ENCODE data around the gene ST7L.

ST7L gene

DNA sequence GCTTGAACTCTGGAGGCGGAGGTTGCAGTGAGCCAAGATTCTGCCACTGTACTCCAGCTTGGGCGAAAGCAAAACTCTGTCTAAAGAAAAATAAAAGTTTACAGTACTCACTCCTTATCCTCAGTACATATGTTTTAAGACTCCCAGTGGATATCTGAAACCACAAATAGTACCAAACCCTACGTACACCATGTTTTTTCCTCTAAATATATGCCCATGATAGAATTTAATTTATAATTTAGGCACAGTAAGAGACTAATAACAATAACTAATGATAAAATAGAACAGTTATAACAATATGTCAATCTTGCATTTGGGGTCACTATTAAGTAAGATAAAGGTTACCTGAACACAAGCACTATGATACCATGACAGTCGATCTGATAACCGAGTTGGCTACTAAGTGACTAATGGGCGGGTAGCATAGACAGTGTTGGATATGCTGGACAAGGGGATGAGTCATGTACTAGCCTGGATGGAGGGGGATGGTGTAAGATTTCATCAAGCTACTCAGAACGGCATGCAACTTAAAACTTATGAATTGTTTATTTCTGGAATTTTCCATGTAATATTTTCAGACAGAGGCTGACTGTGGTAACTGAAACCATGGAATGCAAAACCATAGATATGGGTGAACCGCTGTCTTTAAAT, 43.7 kb downstream of the ST7L start:
- H3K27ac ChIP-seq = peak overlapping the region; percentile 9
- in situ Hi-C loops (cut with HindIII; ENCODE audit: low pct_ligation_motif_present, low sequenced_read_pairs) = no loop called here
- peak; percentile 96 for DNase-seq

DNA sequence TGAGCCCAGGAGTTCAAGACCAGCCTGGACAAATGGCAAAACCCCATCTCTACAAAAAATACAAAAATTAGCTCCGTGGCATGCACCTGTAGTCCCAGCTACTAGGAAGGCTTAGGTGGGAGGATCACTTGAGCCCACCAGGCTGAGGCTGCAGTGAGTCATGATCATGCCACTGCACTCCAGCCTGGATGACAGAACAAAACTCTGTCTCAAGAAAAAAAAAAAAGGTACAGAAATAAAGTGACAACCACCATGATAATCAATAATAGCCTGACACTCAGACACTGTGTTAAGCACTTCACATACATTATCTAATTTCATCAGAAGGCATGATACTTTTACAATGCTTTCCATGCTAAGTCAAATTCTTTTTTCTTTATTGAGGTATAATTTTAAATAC, 53.1 kb downstream of the ST7L start:
- Histone ChIP-seq H3K4me3 (ENCODE audit: low read depth, low read length) (no peak overlapping the region), H3K27ac (no peak overlapping the region), H3K27me3 (replicated peaks) (no peaks in the 10 kb centered on the region), H3K36me3 (replicated peaks) (no peaks in the 10 kb centered on the region)
- TF ChIP-seq CTCF (IDR thresholded peaks at IDR 0.05; ENCODE audit: low read depth, low read length, missing control alignments) = no peak
- DNase-seq = no peak
- in situ Hi-C loops (cut with HindIII; ENCODE audit: low pct_ligation_motif_present, low sequenced_read_pairs) = no loop called here

More for the DNA sequence above, 43.7 kb downstream of the ST7L start:
- TF ChIP-seq CTCF (IDR thresholded peaks at IDR 0.05; ENCODE audit: low read depth, low read length, missing control alignments) = no peak
- H3K36me3 ChIP-seq (replicated peaks) = peaks cover 9% of the 10 kb centered on the region
- no peaks in the 10 kb centered on the region for H3K27me3 ChIP-seq (replicated peaks)
- no peak overlapping the region for H3K4me3 ChIP-seq (ENCODE audit: low read depth, low read length)

DNA sequence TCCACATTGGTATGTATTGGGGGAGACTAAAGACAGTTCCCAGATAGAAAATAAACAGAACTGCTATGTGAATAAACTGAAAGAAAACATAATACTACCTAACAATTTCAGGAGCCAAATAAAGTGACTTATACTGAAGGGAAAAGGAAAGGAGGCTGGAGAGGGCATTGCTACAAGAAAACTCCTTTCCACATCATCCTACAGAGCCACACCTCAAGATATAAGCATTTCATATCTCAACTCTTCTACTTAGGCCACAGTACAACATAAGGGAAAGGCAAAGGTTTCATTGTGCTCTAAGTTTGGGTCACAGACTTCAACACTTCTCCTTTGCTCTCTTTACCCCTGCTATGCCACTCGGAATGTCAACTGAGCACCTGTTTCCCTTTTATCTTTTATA, 54.9 kb downstream of the ST7L start:
- no peak for TF ChIP-seq CTCF (IDR thresholded peaks at IDR 0.05; ENCODE audit: low read depth, low read length, missing control alignments)
- in situ Hi-C loops (cut with HindIII; ENCODE audit: low pct_ligation_motif_present, low sequenced_read_pairs) = no loop called here
- Histone ChIP-seq H3K4me3 (ENCODE audit: low read depth, low read length) (no peak overlapping the region), H3K27ac (no peak overlapping the region), H3K27me3 (replicated peaks) (no peaks in the 10 kb centered on the region), H3K36me3 (replicated peaks) (no peaks in the 10 kb centered on the region)
- DNase-seq = no peak

- no peak overlapping the region for H3K27ac ChIP-seq
- no peak overlapping the region for H3K4me3 ChIP-seq (ENCODE audit: low read depth, low read length)
- H3K36me3 ChIP-seq (replicated peaks) = no peaks in the 10 kb centered on the region
- no peak for TF ChIP-seq CTCF (IDR thresholded peaks at IDR 0.05; ENCODE audit: low read depth, low read length, missing control alignments)
- DNase-seq = no peak
- no peaks in the 10 kb centered on the region for H3K27me3 ChIP-seq (replicated peaks)
- in situ Hi-C loops (cut with HindIII; ENCODE audit: low pct_ligation_motif_present, low sequenced_read_pairs) = no loop called here
Observed at GRCh38 chr1:112563341-112563740, 55.6 kb downstream of the ST7L start.

GRCh38 chr1:112558634-112559033, 60.3 kb downstream of the ST7L start:
- no peak for TF ChIP-seq CTCF (IDR thresholded peaks at IDR 0.05; ENCODE audit: low read depth, low read length, missing control alignments)
- no peaks in the 10 kb centered on the region for H3K27me3 ChIP-seq (replicated peaks)
- no peak overlapping the region for H3K27ac ChIP-seq
- H3K36me3 ChIP-seq (replicated peaks) = no peaks in the 10 kb centered on the region
- H3K4me3 ChIP-seq (ENCODE audit: low read depth, low read length) = no peak overlapping the region
- in situ Hi-C loops (cut with HindIII; ENCODE audit: low pct_ligation_motif_present, low sequenced_read_pairs) = no loop called here
- no peak for DNase-seq

DNA sequence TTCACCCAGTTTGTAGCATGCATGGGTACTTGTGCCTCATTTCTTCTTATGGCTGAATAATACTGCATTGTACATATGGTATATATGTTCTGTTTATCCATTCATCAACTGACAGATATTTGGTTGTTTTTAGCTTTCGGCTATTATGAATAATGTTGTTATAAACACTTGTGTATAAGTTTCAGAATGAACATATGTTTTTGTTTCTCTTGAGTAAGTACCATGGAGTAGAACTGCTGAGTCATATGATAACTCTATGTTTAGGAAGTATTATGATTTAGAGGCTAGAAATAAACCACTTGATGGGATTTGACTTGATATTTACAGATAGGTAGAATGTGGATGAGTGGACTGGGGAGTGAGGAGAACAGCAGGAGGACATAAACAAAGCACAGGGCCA, 61.6 kb downstream of the ST7L start:
- no peaks in the 10 kb centered on the region for H3K27me3 ChIP-seq (replicated peaks)
- peak overlapping the region; percentile 39 for H3K27ac ChIP-seq
- no peaks in the 10 kb centered on the region for H3K36me3 ChIP-seq (replicated peaks)
- H3K4me3 ChIP-seq (ENCODE audit: low read depth, low read length) = no peak overlapping the region
- DNase-seq = no peak
- no peak for TF ChIP-seq CTCF (IDR thresholded peaks at IDR 0.05; ENCODE audit: low read depth, low read length, missing control alignments)
- in situ Hi-C loops (cut with HindIII; ENCODE audit: low pct_ligation_motif_present, low sequenced_read_pairs) = no loop called here
